Body of pancreas (tissue), 4 donors: Measurements from ENCODE around the gene NOL4L. TPM values are rescaled to one million over a fixed set of nuclear protein-coding genes. Genes with fewer than 3 reads are reported as not detected.

ENCODE experiments used
- ATAC-seq: fragments of 150-250 bp; one replicate; pipeline ENCODE4 v1.9.1; 2016
- DNase-seq, 4 donors: peaks; one replicate each; pipeline ENCODE4 v3.0.0-alpha.2; 2019
- H3K27ac ChIP-seq, 4 donors: fragments of 200-600 bp; sonication (generic); 1 replicate in 3 of 4; 2 replicates in 1 of 4; pipeline versions ENCODE4 v1.5.1 to v1.6.1; 2016 to 2019; ENCODE audit warnings: mild to moderate bottlenecking in 1 of 4, mixed read lengths in 1 of 4, moderate library complexity in 1 of 4
- H3K27me3 ChIP-seq, 2 donors: fragments of 200-600 bp; sonication (generic); one replicate each; pipeline ENCODE4 v1.6.0; 2016; ENCODE audit warnings: mild to moderate bottlenecking in 1 of 2
- H3K36me3 ChIP-seq, 2 donors: fragments of 200-600 bp; sonication (generic); replicated peaks in 1 of 2; 2 replicates each; pipeline ENCODE4 v1.5.1; 2016; ENCODE audit warnings: low read depth in 2 of 2; ENCODE audit not compliant: insufficient read depth in 1 of 2
- H3K4me1 ChIP-seq: fragments of 200-600 bp; sonication (generic); one replicate; pipeline ENCODE4 v1.6.0; 2016
- H3K4me3 ChIP-seq, 2 donors: fragments of 200-600 bp; sonication (generic); 1 replicate in 1 of 2; 2 replicates in 1 of 2; pipeline ENCODE4 v1.5.1; 2016 to 2019
- H3K9me3 ChIP-seq, 3 donors: fragments of 200-600 bp; sonication (generic); 1 replicate in 2 of 3; 2 replicates in 1 of 3; pipeline ENCODE4 v1.5.1; 2016
- POLR2A ChIP-seq, 3 donors: fragments of 450-650 bp; IDR thresholded peaks; one replicate each; pipeline ENCODE4 v1.6.1; 2016; ENCODE audit warnings: antibody characterized with exemption in 3 of 3, mild to moderate bottlenecking in 2 of 3
- WGBS, 2 donors: methylation state at CpG; one replicate each; pipeline ENCODE4 v1.1.5; 2017; 5-methylcytosine and 5-hydroxymethylcytosine counted together
- intact Hi-C: fragments of 100-400 bp; cut with DNase I; formaldehyde crosslinking; loops from one replicate; pipeline ENCODE4 v1.15.1; 2023
- total RNA-seq, 2 donors: library from RNA; depleted of rRNA; stranded (reverse); fragments of >200 nt; gene quantifications; one replicate each; pipeline ENCODE4 v1.1.0, GENCODE V29; 2016
- TF ChIP-seq, protein P1 (sequence below), 7 experiments: fragments of 450-650 bp in 4 of 7; fragments of 200-600 bp in 3 of 7; sonication (generic) in 3 of 7; IDR thresholded peaks; one replicate each; pipeline ENCODE4 v1.5.1; 2016 to 2019; ENCODE audit warnings: antibody characterized with exemption in 7 of 7

Gene NOL4L
- total RNA-seq, 2 donors from 2014 or later = 15.0 to 36.9 TPM

DNA sequence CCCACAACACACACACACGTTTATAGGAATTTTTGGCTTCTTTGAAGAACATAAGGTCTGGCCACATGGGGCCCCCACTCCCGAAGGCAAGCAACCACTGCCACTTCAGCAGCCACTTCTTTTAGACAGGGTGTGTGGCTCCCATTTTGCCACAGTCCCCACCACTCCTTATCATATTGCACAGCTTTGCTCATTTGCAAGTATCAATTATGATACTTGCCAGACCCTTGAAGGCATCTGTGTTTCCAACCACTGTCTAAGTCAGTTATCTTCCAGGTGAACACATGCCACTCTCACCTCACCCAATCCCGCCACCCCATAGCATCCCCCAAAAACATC lies 73.1 kb downstream of the NOL4L start:
- intact Hi-C loops = no loop called here
- Histone ChIP-seq H3K9me3 (no peaks in the 10 kb centered on the region), H3K27ac (no peak overlapping the region), H3K4me3 (no peak overlapping the region), H3K4me1 (peaks cover 18% of the 10 kb centered on the region), H3K36me3 (no peaks in the 10 kb centered on the region), H3K27me3 (no peaks in the 10 kb centered on the region)
- DNase-seq (no peak), ATAC-seq (no peak)
- 84 to 92% methylated on average over 3 of the region's 3 CpGs for WGBS, 2 donors
- TF ChIP-seq, protein P1, sequence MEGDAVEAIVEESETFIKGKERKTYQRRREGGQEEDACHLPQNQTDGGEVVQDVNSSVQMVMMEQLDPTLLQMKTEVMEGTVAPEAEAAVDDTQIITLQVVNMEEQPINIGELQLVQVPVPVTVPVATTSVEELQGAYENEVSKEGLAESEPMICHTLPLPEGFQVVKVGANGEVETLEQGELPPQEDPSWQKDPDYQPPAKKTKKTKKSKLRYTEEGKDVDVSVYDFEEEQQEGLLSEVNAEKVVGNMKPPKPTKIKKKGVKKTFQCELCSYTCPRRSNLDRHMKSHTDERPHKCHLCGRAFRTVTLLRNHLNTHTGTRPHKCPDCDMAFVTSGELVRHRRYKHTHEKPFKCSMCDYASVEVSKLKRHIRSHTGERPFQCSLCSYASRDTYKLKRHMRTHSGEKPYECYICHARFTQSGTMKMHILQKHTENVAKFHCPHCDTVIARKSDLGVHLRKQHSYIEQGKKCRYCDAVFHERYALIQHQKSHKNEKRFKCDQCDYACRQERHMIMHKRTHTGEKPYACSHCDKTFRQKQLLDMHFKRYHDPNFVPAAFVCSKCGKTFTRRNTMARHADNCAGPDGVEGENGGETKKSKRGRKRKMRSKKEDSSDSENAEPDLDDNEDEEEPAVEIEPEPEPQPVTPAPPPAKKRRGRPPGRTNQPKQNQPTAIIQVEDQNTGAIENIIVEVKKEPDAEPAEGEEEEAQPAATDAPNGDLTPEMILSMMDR (IDR thresholded peaks at IDR 0.05) = no peak
- TF ChIP-seq POLR2A (IDR thresholded peaks at IDR 0.05) = no peak

DNA sequence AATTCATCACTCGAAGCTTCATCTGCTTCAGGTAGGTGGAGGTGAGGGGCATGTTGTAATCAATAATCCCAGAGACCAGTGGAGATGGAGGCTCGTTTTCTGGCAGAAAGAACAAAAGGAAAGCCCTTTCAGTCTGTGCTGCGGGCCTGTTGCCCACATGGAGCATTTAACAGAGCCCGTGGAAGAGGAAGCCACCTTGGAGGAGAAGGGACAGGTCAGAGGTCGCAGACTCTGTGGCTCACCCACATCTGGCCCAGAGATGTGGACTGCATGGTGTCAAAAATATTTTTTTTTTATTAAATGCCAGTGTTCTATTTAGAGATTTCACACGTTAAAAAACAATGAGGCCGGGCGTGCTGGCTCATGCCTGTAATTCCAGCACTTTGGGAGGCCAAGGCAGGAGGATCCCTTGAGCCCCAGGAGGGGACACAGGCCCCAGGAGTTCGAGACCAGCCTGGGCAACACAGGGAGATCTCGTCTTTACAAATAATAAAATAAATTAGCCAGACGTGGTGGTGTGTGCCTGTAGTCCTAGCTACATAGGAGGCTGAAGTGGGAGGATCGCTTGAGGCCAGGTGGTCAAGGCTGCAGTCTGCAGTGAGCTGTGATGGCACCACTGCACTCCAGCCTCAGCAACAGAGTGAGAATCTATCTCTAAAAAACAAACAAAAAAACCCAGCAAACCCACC lies 73.6 kb downstream of the NOL4L start:
- peaks cover 18% of the 10 kb centered on the region for H3K4me1 ChIP-seq
- TF ChIP-seq, protein P1 (IDR thresholded peaks at IDR 0.05) = no peak
- no peak for TF ChIP-seq POLR2A (IDR thresholded peaks at IDR 0.05)
- ATAC-seq (no peak), DNase-seq (no peak)
- no peak overlapping the region for H3K4me3 ChIP-seq
- H3K27me3 ChIP-seq = no peaks in the 10 kb centered on the region
- intact Hi-C loops = no loop called here
- no peak overlapping the region for H3K27ac ChIP-seq
- no peaks in the 10 kb centered on the region for H3K9me3 ChIP-seq
- no peaks in the 10 kb centered on the region for H3K36me3 ChIP-seq
- 57 to 63% methylated on average over 12 of the region's 12 CpGs for WGBS, 2 donors

DNA sequence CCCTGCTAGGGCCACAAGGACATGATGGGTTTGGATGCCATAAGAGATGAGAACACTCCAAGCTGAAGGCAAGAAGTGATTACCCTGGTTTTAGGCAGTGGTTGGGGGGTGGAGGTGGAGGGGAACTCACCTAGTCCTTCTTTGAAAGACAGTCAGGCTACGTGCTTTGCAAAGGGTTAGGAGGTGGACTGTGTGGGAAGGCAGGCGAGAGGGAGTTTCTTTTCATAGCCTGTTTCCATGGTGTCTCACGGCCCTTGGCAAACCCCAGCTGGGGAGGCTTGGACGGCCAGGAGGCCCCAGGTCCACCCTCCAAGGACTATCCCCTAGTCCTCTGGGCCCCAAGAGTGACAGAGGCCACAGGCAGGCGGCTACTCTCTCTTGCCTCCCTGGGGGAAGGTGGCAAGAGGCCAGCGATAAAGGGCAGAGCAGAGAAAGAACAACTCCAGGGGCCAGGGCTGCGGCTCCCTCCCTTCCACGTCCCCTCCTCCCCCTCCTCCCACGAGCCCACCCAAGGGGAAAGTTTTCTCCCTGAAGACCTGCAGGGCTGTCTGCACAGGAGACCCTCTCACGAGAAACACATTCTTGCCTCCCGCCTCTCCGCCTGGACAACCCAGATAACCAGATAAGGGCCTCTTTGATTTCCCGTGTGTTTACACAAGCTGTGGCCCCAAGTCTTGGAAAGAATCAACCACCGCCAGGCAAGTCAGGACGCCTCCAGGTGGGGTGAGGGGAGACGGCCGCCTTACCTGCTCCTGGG lies 74.4 kb downstream of the NOL4L start:
- peak overlapping the region in 1 of 4 donors; percentile 22 for H3K27ac ChIP-seq
- peak; percentile 60 for ATAC-seq
- H3K36me3 ChIP-seq = no peaks in the 10 kb centered on the region
- 7 to 16% methylated on average over 12 to 17 of the region's 17 CpGs for WGBS, 2 donors
- no peak overlapping the region for H3K4me3 ChIP-seq
- TF ChIP-seq, protein P1 (IDR thresholded peaks at IDR 0.05) = no peak
- TF ChIP-seq POLR2A (IDR thresholded peaks at IDR 0.05) = no peak
- intact Hi-C loops = no loop called here
- H3K9me3 ChIP-seq = no peaks in the 10 kb centered on the region
- H3K27me3 ChIP-seq = no peaks in the 10 kb centered on the region
- peaks cover 18% of the 10 kb centered on the region for H3K4me1 ChIP-seq
- peak in 3 of 4 donors; percentile 35 to 63 (median 39) for DNase-seq

DNA sequence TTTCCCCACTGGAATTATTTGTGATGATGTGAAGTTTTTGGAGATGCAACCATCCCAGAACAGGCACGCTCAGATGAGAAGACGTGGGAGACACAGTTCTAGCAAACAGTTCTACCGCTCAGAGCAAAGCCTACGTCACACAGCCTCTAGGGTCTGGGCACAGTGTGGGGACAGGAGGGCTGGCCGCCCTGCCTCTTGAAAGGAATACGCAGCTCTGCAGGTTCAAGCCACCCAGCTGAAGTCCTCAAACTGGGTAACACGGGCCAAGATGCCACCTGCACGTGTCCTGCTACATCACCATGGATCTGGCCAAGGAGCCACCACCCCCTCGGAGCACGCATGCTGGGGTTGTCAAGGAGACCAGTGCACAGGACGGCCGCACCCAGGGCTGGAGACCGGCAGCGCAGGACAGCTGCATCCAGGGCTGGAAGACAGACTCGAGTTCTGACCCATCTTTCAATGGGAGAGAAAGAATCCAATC lies 75.0 kb downstream of the NOL4L start:
- no peaks in the 10 kb centered on the region for H3K36me3 ChIP-seq
- DNase-seq (peak in 2 of 4 donors; percentile 22 to 26), ATAC-seq (peak; percentile 13)
- H3K27me3 ChIP-seq = no peaks in the 10 kb centered on the region
- no peaks in the 10 kb centered on the region for H3K9me3 ChIP-seq
- peaks cover 18% of the 10 kb centered on the region for H3K4me1 ChIP-seq
- no peak overlapping the region for H3K27ac ChIP-seq
- TF ChIP-seq POLR2A (IDR thresholded peaks at IDR 0.05) = no peak
- TF ChIP-seq, protein P1 (IDR thresholded peaks at IDR 0.05) = no peak
- no peak overlapping the region for H3K4me3 ChIP-seq
- intact Hi-C loops = no loop called here
- WGBS, 2 donors = 90 to 91% methylated on average over 6 to 15 of the region's 15 CpGs
